HepG2 (cell line): ENCODE measurements around the gene EIF5B. TPM values are rescaled to one million over a fixed set of nuclear protein-coding genes. Genes with fewer than 3 reads are reported as not detected.

ENCODE experiments used
- ATAC-seq: fragments of 200-7000 bp; cut with Tn5 transposase; 3 replicates; pipeline ENCODE4 v1.9.1; 2020; ENCODE audit warnings: mild to moderate bottlenecking, moderate library complexity
- BruUV-seq: library from RNA; stranded (reverse); fragments of 400-500 nt; replicated peaks from 2 replicates; lab custom pipeline; 2021; lab: Mats Ljungman, UMichigan
- CTCF ChIA-PET: fragments of 300-600 bp; formaldehyde crosslinking; extraction: SDS; loops from one replicate; lab custom pipeline; 2021; ENCODE audit warnings: low total read pairs, inconsistent platforms, low intra/inter-chr PET ratio; lab: Yijun Ruan, JAX
- POLR2A ChIA-PET: fragments of 350-600 bp; sonication (Branson Sonifier 250); formaldehyde crosslinking; loops from one replicate; lab custom pipeline; 2020; ENCODE audit warnings: antibody characterized with exemption, inconsistent platforms; lab: Yijun Ruan, JAX
- DNase-seq: peaks from one replicate; pipeline ENCODE4 v3.0.0-alpha.2; 2015; ENCODE audit warnings: low spot score
- FAIRE-seq: peaks from 3 replicates; lab custom pipeline; 2011; peaks lifted over from hg19 to GRCh38; lab: Jason Lieb, UNC
- H2AFZ ChIP-seq: one replicate; pipeline ENCODE4 v1.6.1; 2011; ENCODE audit warnings: low read length, inconsistent platforms
- H3K27ac ChIP-seq: fragments of 300-600 bp; 3 replicates; pipeline ENCODE4 v1.8.0; 2011; ENCODE audit warnings: mixed run types, mild to moderate bottlenecking, mixed read lengths, low read length, inconsistent platforms; ENCODE audit not compliant: insufficient read depth; ENCODE audit errors: extremely low read length
- H3K27me3 ChIP-seq, 2 experiments: fragments of 200-600 bp in 1 of 2; 2 replicates in 1 of 2; 3 replicates in 1 of 2; pipeline versions ENCODE4 v1.6.0 to v1.8.0; 2011; ENCODE audit warnings: low read length in 2 of 2, mild to moderate bottlenecking in 2 of 2, moderate library complexity in 2 of 2, inconsistent platforms in 1 of 2; ENCODE audit not compliant: insufficient read depth in 2 of 2, control insufficient read depth in 1 of 2
- H3K36me3 ChIP-seq, 2 experiments: fragments of 200-600 bp in 1 of 2; replicated peaks in 1 of 2; 2 replicates in 1 of 2; 3 replicates in 1 of 2; pipeline versions ENCODE4 v1.5.1 to v1.8.0; 2011; ENCODE audit warnings: low read length in 2 of 2, inconsistent platforms in 1 of 2; ENCODE audit not compliant: insufficient read depth in 2 of 2, control insufficient read depth in 1 of 2
- H3K4me1 ChIP-seq: 2 replicates; pipeline ENCODE4 v1.5.1; 2012; ENCODE audit warnings: low read length, inconsistent platforms; ENCODE audit not compliant: insufficient read depth
- H3K4me2 ChIP-seq: 2 replicates; pipeline ENCODE4 v1.6.0; 2011; ENCODE audit warnings: low read depth, low read length, inconsistent platforms
- H3K4me3 ChIP-seq, 3 experiments: fragments of 200-600 bp in 1 of 3; sonication (generic), shearing (Covaris generic) in 1 of 3; replicated peaks in 1 of 3; 2 replicates each; pipeline ENCODE4 v1.5.1; 2011 to 2016; ENCODE audit warnings: low read length in 3 of 3, inconsistent platforms in 2 of 3, low read depth in 2 of 3, mild to moderate bottlenecking in 2 of 3, control low read depth in 1 of 3, mixed read lengths in 1 of 3; ENCODE audit not compliant: insufficient read depth in 1 of 3
- H3K79me2 ChIP-seq: one replicate; pipeline ENCODE4 v1.6.1; 2011; ENCODE audit warnings: low read length, inconsistent platforms; ENCODE audit not compliant: insufficient read depth
- H3K9ac ChIP-seq: 2 replicates; pipeline ENCODE4 v1.6.0; 2011; ENCODE audit warnings: mild to moderate bottlenecking, low read depth, low read length, inconsistent platforms; ENCODE audit not compliant: insufficient read depth
- H3K9me3 ChIP-seq: 2 replicates; pipeline ENCODE4 v1.5.1; 2012; ENCODE audit warnings: mild to moderate bottlenecking, low read length
- H4K20me1 ChIP-seq: 2 replicates; pipeline ENCODE4 v1.6.0; 2011; ENCODE audit warnings: inconsistent platforms, mild to moderate bottlenecking, low read length, moderate library complexity; ENCODE audit not compliant: insufficient read depth
- CHCHD3 ChIP-seq: sonication (generic); formaldehyde crosslinking; IDR thresholded peaks from 2 replicates; pipeline ENCODE4 v1.8.0; 2022; ENCODE audit warnings: mild to moderate bottlenecking, missing genetic modification reagents, moderate library complexity
- HMGXB3 ChIP-seq: sonication (generic); formaldehyde crosslinking; IDR thresholded peaks from 2 replicates; pipeline ENCODE4 v1.4.0; 2020; ENCODE audit warnings: missing genetic modification reagents, borderline replicate concordance
- JARID2 ChIP-seq: sonication (generic); formaldehyde crosslinking; IDR thresholded peaks from 2 replicates; pipeline ENCODE4 v1.8.1; 2023; ENCODE audit warnings: missing genetic modification reagents, inconsistent platforms; ENCODE audit not compliant: insufficient replicate concordance
- MATR3 ChIP-seq: sonication (generic); formaldehyde crosslinking; IDR thresholded peaks from 2 replicates; pipeline ENCODE4 v1.4.0; 2020; ENCODE audit warnings: missing genetic modification reagents
- MIXL1 ChIP-seq: IDR thresholded peaks from 2 replicates; pipeline ENCODE4 v1.6.1; 2016
- NAIF1 ChIP-seq: sonication (generic); formaldehyde crosslinking; IDR thresholded peaks from 2 replicates; pipeline ENCODE4 v1.5.0; 2020; ENCODE audit warnings: mild to moderate bottlenecking, missing genetic modification reagents, borderline replicate concordance
- NCOA1 ChIP-seq: sonication (generic); formaldehyde crosslinking; IDR thresholded peaks from 2 replicates; pipeline ENCODE4 v1.9.0; 2021; ENCODE audit warnings: missing genetic modification reagents
- SIX1 ChIP-seq: sonication (generic); formaldehyde crosslinking; IDR thresholded peaks from 2 replicates; pipeline ENCODE4 v1.4.0; 2020; ENCODE audit warnings: missing genetic modification reagents, borderline replicate concordance
- SKI ChIP-seq: fragments of 450-650 bp; IDR thresholded peaks from one replicate; pipeline ENCODE4 v1.6.1; 2018; ENCODE audit warnings: mild to moderate bottlenecking; ENCODE audit not compliant: partially characterized antibody
- SYNCRIP ChIP-seq: fragments of 200-400 bp; formaldehyde crosslinking; IDR thresholded peaks from 2 replicates; pipeline ENCODE4 v1.6.1; 2018; ENCODE audit warnings: mild to moderate bottlenecking, low read depth, low read length; ENCODE audit not compliant: insufficient read depth
- ZBTB10 ChIP-seq: sonication (generic); formaldehyde crosslinking; IDR thresholded peaks from 2 replicates; pipeline ENCODE4 v1.4.0; 2020; ENCODE audit warnings: missing genetic modification reagents, borderline replicate concordance
- ZNF17 ChIP-seq: sonication (generic); formaldehyde crosslinking; IDR thresholded peaks from 2 replicates; pipeline ENCODE4 v1.5.0; 2020; ENCODE audit warnings: mild to moderate bottlenecking, missing genetic modification reagents
- ZNF512 ChIP-seq: sonication (generic); formaldehyde crosslinking; IDR thresholded peaks from 2 replicates; pipeline ENCODE4 v1.4.0; 2020; ENCODE audit warnings: mild to moderate bottlenecking, missing genetic modification reagents
- ZNF720 ChIP-seq: sonication (generic); formaldehyde crosslinking; IDR thresholded peaks from 2 replicates; pipeline ENCODE4 v1.4.0; 2020; ENCODE audit warnings: missing genetic modification reagents
- WGBS: methylation state at CpG from one replicate; pipeline ENCODE4 v1.1.6; 2017; ENCODE audit warnings: low lambda C conversion rate; 5-methylcytosine and 5-hydroxymethylcytosine counted together
- in situ Hi-C: cut with HindIII; loops from 2 replicates; pipeline ENCODE4 v1.10.0; 2017; ENCODE audit warnings: low pct_unique_long_range_greater_than_20kb; ENCODE audit not compliant: extremely low pct_ligation_motif_present
- intact Hi-C: fragments of 100-400 bp; cut with micrococcal nuclease; formaldehyde crosslinking; loops from one replicate; pipeline ENCODE4 v1.10.0; 2022; ENCODE audit not compliant: unreplicated experiment
- polyA plus RNA-seq, 8 experiments: library from polyadenylated mRNA; depleted of rRNA in 3 of 8; stranded (reverse) in 7 of 8; unstranded in 1 of 8; fragments of >200 nt; fragmentation: Illumina TruSeq in 4 of 8; extraction: Trizol in 4 of 8; gene quantifications; 2 replicates each; pipeline versions ENCODE4 v1.2.1 to v1.2.3, GENCODE V29; 2011 to 2016; ENCODE audit warnings: low read depth in 4 of 8, missing spikeins in 1 of 8, mixed read lengths in 1 of 8; ENCODE audit not compliant: insufficient read depth in 1 of 8
- total RNA-seq, 5 experiments: library from RNA; depleted of rRNA; stranded (reverse); fragments of >200 nt; fragmentation: Illumina TruSeq; extraction: Trizol; gene quantifications; 2 replicates each; pipeline ENCODE4 v1.2.3, GENCODE V29; 2016; ENCODE audit warnings: low read depth in 1 of 5

EIF5B gene
- total and polyA plus RNA-seq, 2 of the 13 experiments (the other 11 are each of a cell fraction or from before 2014, with no cell fraction given) = 8.8 to 32.1 TPM

- no peak overlapping the region for H3K27ac ChIP-seq
- no peak overlapping the region for H3K4me3 ChIP-seq
- 100% methylated on average over 2 of the region's 2 CpGs for whole genome bisulfite sequencing
- DNase-seq = no peak
- ChIA-PET POLR2A (no interaction called here), CTCF (no interaction called here)
- H3K4me2 ChIP-seq = no peak overlapping the region
- BruUV-seq = no TSS peak
- no peak for TF ChIP-seq MIXL1
- TF ChIP-seq NAIF1 (CRISPR knock-in tag) = no peak
- no peak for TF ChIP-seq ZBTB10 (CRISPR knock-in tag)
- TF ChIP-seq SKI = no peak
- no peak for TF ChIP-seq MATR3 (CRISPR knock-in tag)
- TF ChIP-seq ZNF17 (CRISPR knock-in tag) = no peak
- no peak for TF ChIP-seq ZNF512 (CRISPR knock-in tag)
- TF ChIP-seq SYNCRIP = no peak
- no peak for TF ChIP-seq CHCHD3 (CRISPR knock-in tag)
- TF ChIP-seq ZNF720 = no peak
- TF ChIP-seq SIX1 (CRISPR knock-in tag) = no peak
- no peak for TF ChIP-seq JARID2 (CRISPR knock-in tag)
- no peak for TF ChIP-seq HMGXB3
- TF ChIP-seq NCOA1 (CRISPR knock-in tag) = no peak
- FAIRE-seq = no peak
- intact Hi-C loops = loop anchor here (2.0 kb wide), 1 partner anchor 21 kb away; no protein-coding TSS in a partner anchor
- no peaks in the 10 kb centered on the region for H3K36me3 ChIP-seq
- no peaks in the 10 kb centered on the region for H3K27me3 ChIP-seq
- in situ Hi-C loops = no loop called here
- H3K4me1 ChIP-seq = no peaks in the 10 kb centered on the region
- no peaks in the 10 kb centered on the region for H4K20me1 ChIP-seq
- H3K79me2 ChIP-seq = no peaks in the 10 kb centered on the region
- no peak overlapping the region for H2AFZ ChIP-seq
- no peak for ATAC-seq
- H3K9me3 ChIP-seq = no peaks in the 10 kb centered on the region
- no peak overlapping the region for H3K9ac ChIP-seq
Observed at GRCh38 chr2:99297994-99298393, 39.2 kb upstream of the EIF5B start.
